Anterior cingulate cortex (tissue), 58 donors: ENCODE results near the gene FBLN2.

Experiments used
- DNase-seq, 58 donors: peaks; one replicate each; lab custom pipeline; 2025; lab: John Stamatoyannopoulos, UW

Gene FBLN2

DNA sequence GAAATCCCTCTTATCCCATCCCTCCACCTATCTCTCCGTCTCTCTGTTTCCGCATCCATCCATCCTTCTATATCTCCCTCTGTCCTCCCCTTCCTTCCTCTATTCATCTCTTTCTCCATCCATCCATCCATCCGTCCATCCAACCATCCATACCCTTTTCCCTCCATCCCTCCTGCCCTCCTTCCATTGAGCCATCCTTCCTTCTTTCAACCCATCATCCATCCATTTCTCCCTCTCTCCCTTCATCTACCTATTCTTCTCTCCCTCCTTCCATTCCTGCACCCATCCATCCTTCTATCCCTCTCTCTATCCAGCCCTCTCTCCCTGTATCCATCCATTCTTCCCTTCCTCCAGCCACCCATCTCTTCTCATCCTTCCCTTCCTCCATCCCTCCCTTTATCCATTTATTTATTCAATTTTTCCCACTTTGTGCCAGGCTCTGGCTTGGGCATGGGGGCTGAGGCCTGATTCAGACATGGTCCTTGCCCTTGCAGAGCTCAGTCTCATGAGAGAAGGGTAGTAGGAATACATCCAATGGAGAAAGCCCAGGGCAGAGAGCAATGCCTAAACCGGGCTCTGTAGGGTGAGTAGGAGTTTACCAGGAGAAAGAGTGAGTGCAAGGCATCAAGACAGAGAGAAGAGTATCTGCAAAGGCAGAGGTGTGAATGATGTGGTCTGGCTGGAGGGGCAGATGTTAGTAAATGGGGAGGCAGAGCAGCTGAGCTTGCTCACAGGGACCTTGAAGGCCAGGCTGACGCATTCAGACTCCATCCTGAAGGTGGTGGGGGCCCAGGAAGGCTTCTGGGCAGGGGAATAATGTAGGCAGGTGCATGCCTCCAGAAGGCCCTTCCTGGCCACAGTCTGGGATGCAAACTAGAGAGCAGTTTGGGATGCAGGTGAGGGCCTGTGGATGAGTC is 19.5 kb upstream of the FBLN2 start:
- no peak for DNase-seq

DNA sequence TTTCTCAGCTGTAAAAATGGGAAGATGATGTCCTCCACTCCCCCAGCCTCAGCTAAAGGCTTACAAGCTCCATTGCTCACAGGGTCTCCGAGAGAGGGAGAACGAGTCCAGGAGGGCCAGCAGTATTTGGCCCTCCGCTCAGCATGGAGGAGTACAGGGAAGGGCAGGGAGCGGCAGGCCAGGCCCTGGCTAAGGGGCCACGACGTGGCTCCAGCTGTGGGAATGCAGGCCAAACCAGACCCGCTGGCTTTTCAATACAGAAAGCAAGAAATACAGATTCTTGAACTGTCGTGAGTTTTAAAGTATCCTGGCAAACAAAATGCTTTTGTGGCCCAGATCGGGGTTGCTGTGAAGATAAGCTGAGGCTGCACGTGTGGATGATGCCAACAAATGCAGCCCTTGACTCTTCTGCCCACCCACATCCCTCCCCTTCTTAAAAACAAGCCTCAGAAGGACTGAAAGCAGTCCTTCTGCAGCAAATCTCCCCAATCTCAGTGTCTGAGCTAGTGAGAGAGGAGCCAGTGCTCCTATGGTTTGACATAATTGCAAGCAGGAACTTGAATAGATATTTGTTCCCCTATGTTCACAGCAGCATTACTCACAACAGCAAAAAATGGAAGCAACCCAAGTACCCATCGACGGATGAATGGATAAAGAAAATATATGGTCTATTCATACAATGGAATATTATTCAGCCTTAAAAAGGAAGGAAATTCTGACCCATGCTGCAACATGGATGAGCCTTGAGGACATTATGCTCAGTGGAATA is 18.5 kb upstream of the FBLN2 start:
- DNase-seq = no peak

DNA sequence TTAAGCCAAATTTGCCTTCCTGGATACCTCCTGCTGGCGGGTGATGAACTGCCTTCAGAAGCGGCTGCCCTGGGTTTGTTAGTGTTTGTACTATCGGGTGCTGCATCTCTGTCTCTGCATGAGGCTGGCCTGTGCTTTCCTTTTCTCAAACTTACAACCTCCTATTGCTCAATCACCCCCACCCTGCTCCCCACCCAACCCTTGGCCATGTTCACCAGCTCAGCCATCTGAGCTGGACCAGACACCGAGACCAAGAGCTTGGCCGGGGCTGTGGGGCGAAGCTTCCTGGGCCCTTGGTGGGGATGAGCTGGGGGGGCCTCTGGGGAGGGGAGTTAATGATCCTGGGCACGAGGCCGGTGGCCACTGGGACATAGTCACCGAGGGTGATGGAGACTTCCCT is 16.8 kb upstream of the FBLN2 start:
- DNase-seq = no peak

DNA sequence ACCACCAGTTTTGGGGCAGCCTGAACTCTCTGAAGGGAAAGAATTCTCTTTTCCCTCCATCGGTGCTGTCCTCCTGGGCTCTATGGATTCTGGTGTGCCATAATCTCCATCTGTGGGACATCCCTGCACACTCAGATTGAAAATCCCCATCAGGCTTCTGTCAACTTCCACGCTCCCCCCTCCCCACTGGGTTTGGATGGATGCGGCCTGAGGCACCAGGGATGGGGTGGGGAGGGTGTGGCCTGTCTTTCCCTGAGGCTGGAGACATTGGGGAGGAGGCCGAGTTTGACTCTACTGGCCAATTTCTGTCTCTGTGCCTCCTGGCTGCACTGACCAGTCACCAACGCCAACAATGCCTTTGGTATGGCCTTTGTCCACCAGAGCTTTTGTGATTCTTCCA is 16.3 kb upstream of the FBLN2 start:
- no peak for DNase-seq

DNA sequence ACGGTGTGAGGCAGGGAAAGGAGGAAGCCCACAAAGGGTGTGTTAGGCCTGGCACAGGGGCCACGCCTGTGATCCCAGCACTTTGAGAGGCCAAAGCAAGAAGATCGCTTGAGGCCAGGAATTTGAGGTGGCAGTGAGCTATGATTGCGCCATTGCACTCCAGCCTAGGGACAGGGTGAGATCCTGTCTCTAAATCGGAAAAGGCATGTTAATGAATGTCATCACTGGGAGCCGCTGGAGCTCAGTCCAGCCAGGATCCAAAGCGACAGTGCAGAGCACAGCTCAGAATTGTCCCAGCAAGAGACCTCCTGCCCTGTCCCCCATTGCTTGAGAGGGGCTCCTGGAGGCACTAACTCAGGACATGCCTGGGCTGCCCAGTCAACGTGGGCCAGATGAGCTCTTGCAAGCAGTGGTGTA is 15.0 kb upstream of the FBLN2 start:
- DNase-seq = no peak

DNA sequence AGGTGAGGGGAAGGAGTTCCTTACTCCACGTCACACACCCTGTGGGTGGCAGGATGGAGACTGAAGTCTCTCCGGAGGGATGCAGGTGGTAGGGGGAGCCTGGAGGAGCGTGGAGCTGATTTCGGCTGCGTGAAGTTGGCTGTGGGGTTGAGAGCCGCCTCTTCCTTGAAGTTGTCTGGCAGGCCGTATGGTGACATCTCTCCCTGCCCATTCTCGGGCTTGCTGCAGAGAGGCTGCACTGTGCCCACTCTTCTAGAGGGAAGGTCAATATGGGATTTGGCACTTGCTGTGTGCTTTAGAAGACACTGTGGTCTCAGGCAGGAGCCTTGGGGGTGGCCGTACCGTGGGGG is 13.4 kb upstream of the FBLN2 start:
- DNase-seq = peak in 5 of 58 donors; percentile 22 to 65 (median 46)

DNA sequence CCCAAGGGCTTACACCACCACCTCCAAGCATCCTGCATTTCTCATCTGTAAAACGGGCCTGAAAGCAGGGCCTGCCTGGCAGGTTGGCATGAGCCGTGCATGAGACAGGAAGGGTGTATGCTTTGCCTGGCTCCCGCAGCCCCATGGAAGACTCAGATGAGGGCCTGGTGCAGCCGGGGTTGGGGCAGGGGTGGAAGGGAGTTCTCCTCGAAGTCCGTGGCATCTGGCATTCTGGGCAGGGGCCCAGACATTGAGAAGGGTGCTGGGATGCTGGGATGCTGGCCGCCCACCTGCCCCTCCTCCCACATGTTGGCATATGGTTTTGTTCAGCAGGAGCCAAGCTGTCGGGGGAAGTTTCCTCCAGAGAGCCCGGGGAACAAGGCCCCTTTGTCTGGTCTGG is 13.0 kb upstream of the FBLN2 start:
- peak in 41 of 58 donors; percentile 12 to 76 (median 44) for DNase-seq

DNA sequence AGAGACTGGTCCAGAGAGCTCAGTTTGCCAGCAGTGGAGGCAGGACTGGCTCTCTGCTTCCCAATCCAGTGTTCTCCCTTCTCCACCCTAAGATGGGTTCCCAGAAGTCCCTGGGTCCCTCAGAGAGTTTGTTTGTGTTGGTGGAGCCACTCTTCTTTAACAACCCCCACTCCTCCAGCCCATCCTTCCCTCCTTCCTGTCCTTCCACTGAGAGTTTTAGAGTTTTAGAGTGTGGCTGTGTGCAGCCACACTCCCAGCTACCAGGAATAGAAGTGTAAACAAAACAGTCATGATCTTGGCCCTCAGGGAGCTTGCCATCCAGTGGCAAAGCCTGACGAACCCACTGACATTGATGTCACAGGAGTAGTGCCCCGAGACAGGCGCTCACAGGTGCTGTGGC is 12.5 kb upstream of the FBLN2 start:
- DNase-seq = no peak

DNA sequence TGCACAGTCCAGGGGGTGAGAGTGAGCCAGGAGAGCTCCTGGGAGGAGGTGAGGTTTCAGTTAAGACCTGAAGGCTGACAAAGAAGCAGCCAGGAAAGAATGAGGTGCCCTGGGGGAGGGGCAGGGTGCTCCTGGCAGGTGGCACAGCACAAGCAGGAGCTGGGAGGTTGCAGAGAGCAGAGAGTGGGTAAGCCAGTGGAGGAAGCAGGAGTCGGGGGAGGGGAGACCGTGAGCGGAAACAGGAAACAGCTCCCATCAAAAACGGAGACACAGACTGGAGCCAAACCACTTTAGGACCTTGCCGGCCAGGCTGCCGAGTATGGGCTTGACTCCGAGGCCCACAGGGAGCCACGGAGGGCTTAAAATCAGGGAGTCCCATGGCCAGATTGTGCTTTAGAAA is 12.1 kb upstream of the FBLN2 start:
- no peak for DNase-seq

DNA sequence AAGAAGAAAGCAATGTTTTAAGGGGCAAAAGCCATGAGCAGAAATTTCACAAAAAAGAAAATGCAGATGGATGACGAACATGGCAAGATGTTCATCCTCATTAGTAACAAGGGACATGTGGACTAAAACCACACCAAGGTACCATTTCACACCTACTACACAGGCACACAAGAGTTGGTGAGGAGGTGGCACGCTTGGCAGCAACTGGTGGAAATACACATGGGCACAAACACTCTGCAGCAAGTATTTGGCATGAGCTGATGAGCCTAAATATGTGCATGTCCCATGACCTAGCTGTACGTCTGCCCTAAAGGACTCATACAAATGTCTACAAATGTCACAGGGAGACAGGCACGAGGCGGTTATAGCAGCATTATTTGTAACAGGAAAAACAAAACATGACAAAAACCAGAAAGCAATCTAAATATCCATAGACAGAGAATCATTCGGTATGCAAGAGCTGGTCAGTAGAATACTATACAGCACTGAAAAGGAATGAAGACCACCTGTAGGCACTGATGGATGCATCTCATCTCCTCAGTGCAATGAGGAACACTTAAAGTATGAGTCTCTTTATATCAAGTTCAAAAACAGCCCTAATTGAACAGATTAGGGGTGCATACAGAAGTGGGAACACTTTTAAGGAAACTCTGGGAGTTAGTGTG is 11.5 kb upstream of the FBLN2 start:
- peak in 2 of 58 donors; percentile 9 to 15 for DNase-seq

DNA sequence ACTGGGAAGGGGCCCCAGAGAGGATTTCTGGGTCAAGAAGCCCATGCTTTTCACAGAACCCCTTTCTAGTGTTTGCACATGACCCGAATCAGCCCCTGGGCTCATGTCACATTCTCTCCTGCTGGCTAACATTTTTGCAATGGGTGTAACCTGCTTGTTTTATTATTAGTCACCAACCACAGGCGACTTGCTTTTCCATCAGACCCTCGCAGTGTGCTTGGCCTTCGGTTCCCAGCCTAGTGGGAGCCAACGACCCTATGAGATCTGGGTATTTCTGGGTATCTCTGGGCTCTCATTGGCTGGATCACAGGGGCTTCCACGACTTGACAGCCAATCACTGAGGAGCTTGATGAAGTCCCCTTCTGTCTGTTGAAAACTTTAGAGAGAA is 11.0 kb upstream of the FBLN2 start:
- no peak for DNase-seq

DNA sequence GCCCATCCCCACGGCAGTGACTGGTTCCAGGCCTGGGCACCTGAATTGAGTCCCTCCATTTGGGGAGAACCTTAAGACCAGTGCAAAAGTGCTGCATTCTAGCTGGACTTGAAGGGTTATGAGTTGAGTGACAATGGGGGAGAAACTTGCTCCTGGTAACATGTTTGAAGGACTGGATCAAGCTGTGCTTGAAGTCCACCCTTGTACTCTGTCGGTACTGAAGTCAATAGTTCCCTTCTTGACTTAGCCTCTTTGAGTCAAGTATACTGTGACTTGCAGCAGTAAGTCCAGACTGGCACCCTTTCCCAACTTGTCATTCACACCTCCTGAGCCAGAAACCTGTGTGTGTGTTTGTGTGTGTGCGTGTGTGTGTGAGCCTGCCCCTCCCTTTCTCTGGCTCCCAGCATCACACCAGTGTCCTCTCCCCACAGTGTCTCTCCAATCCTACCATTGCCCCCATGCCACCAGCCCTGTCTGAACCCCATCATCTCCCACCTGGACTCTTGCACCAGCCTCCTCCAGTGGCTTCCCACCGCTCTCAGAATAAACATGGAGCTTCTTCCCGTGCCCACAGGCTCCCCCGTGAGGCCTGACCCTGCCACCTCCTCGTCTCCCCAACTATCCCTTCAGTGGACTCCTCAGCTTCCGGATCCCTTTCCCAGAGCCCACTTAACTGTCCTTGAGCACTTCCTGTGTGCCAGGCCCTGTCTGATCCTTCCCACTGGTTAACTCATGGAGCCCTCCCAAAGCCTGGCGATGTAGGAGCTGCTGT is 10.2 kb upstream of the FBLN2 start:
- no peak for DNase-seq

DNA sequence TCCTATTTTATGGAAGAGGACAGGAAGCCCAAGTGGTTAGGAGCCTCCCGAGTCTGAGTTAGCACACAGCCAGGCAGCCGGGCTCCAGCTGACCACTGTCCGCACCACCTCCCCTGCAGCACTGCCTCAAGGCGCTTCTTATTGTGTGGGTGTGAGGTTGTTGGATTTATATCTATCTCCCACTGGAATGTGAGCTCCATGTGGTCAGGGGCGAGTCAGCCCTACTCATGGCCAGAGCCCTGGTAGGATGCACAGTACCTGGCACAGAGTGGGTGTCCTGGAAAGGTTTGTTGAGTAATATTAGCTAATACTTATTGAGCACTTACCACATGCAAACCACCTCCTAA is 9.7 kb upstream of the FBLN2 start:
- DNase-seq = no peak

DNA sequence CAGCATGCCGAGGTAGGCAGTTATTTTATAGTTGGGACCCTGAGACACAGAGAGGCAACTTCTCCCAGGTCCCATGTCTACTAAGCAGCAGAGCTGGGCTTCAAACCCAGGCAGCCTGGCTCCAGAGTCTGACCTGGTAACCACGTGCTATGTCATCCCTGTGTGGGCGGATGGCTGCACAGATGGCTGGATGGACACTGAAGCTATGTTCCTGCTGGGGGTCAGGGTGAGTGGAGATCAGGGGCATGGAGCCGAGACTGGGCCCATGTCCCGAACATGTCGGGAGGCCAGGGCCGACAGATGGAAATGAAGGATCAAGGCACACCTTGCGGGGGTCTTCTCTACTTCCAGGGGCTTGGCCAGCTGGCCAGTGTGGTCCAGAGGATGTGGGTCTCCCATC is 9.3 kb upstream of the FBLN2 start:
- no peak for DNase-seq

DNA sequence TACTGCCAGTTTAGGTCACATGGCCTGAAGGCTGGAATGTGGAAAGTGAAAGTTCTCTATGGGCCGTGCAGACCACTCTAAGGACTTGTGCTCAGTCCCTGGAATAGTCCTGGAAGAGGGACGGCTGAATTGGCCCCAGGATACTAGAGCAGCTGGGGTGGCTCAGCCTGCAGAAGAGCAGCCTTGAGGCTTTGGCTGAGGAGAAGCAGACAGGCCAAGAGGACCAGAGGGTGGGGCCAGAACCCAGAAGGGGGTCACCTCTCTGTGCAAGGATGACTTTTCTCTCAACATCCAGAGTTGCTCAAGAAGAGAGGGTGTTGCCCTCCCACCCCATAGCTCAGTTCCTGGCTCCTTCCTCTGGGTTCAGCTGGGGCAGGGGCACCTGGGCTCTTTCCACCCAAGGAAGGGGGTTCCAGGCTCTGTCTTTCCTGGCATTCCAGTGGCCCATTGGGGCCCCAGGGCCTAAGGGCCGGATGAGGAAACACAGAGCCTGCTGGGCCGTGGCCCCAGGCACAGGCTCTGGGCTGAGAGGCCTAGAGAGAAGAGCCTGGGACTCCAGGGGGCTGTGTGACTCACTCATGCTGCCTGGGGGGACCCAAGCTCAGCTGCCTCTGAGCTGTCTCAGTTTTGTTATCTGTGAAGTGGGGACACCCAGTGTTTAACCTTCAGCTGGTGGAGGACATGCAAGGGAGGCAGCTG is 8.5 kb upstream of the FBLN2 start:
- DNase-seq = no peak

DNA sequence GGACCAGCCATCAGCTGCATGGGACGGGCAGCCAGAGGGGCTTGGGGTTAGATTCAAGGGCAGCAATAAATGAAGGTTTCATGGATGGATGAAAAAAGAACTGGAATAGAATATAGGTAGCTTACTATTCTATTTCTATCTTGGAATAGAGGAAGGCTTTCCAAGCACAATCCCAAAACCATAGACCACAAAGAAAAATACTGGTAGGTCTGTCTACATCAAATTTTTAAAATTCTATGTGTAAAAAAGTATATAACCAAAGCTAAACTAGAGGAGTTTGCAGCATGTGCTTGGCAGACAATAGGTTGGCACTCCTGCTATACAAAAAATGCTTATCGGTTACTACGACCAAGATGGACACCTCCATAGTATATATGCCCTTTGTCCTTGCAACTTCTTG is 7.2 kb upstream of the FBLN2 start:
- no peak for DNase-seq

DNA sequence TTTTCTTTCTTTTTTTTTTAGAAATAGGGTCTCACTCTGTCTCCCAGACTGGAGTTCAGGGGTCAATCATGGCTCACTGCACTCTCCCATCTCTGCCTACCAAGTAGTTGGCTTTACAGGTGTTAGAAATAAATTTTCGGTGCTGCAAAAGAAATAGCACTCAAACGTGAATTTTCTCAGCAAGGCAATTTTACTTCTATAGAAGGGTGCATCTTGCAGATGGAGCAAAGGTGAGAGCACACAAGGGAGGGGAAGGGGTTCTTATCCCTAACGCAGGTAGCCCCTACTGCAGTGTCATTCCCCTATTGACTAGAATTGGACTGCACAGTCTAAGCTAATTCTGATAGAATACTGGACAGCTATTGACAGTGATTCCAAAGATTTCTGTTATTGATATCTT is 6.8 kb upstream of the FBLN2 start:
- DNase-seq = no peak

DNA sequence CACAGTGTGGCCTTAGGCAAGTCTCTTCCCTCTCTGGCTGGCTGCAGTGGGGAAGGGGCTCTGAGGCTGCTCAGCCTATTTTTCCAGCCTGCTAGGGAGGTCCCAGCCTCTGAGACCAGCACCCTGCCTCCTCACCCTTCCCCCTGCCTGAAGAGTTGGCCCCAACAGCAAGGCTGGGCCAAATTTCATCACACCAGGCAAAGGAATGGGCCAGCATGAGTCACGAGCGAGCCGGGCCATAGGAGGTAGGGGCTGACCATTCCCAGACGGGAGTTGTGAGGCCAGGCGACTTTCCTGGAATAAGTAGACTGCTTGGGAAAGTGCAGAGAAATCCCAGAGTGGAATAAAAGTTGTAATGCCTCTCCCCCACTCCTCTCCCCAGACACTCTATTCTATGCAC is 5.7 kb upstream of the FBLN2 start:
- DNase-seq = no peak

DNA sequence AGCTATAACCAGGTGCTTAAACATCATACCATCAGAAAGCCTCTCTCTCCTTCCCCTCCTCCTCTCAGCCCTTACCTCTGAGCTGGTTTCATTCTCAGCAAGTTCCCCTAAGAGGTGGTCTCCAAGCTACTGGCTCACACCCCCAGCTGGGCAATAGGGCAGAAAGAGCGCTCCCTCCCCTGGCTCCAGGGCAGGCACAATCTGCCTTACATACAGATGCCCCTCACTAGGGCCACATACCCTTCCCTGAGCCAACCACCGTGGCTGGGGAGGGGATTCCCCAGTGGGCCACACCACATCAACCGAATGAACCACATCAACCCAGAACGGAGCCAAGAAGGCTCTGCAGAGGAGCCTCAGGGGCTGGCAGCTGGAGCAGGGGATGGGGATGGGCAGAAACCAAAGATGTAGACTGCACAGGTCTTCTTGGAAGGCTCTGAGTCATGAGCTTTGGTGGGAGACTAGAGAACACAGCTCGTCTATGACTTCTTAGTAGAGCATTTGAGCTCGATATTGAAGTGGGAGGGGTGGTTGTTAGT is 4.6 kb upstream of the FBLN2 start:
- DNase-seq = no peak
